K562 (cell line): ENCODE data around the gene FRYL. TPM values are rescaled to one million over a fixed set of nuclear protein-coding genes. Genes with fewer than 3 reads are reported as not detected.

Experiments used
- ATAC-seq: fragments of 200-7000 bp; cut with Tn5 transposase; 3 replicates; pipeline ENCODE4 v1.9.1; 2020; ENCODE audit warnings: moderate library complexity
- BruUV-seq: library from RNA; stranded (reverse); fragments of 400-500 nt; replicated peaks from 2 replicates; lab custom pipeline; 2021; lab: Mats Ljungman, UMichigan
- CTCF ChIA-PET: fragments of 300-600 bp; formaldehyde crosslinking; extraction: SDS; loops from one replicate; lab custom pipeline; 2021; ENCODE audit warnings: low intra/inter-chr PET ratio; lab: Yijun Ruan, JAX
- POLR2A ChIA-PET: fragments of 300-600, 350-650 bp; sonication (Branson Sonifier 250); formaldehyde crosslinking; extraction: SDS; loops from one replicate; lab custom pipeline; 2021; ENCODE audit warnings: antibody characterized with exemption, inconsistent platforms; lab: Yijun Ruan, JAX
- DNase-seq, 4 experiments: peaks; one replicate each; pipeline versions ENCODE4 v3.0.0 to v3.0.0-alpha.2; 2011 to 2018; ENCODE audit warnings: low spot score in 3 of 4, mixed read lengths in 3 of 4; ENCODE audit errors: extremely low read depth in 1 of 4
- FAIRE-seq: peaks from 2 replicates; lab custom pipeline; 2011; peaks lifted over from hg19 to GRCh38; lab: Jason Lieb, UNC
- H2AFZ ChIP-seq: 2 replicates; pipeline ENCODE4 v1.6.0; 2011; ENCODE audit warnings: low read depth, low read length, control low read depth, inconsistent platforms
- H3K27ac ChIP-seq: fragments of 200-600 bp; 3 replicates; pipeline ENCODE4 v1.8.0; 2011; ENCODE audit warnings: low read depth, mild to moderate bottlenecking, control low read depth, inconsistent platforms, low read length, moderate library complexity, mixed read lengths; ENCODE audit errors: extremely low read depth
- H3K27me3 ChIP-seq, 2 experiments: fragments of 300-600 bp in 1 of 2; 2 replicates in 1 of 2; 3 replicates in 1 of 2; pipeline versions ENCODE4 v1.6.0 to v1.8.0; 2011; ENCODE audit warnings: inconsistent platforms in 2 of 2, low read length in 2 of 2, mild to moderate bottlenecking in 1 of 2, mixed read lengths in 1 of 2, moderate library complexity in 1 of 2; ENCODE audit not compliant: control insufficient read depth in 2 of 2, insufficient read depth in 2 of 2
- H3K36me3 ChIP-seq: fragments of 300-600 bp; 3 replicates; pipeline ENCODE4 v1.8.0; 2011; ENCODE audit warnings: mild to moderate bottlenecking, low read length, inconsistent platforms; ENCODE audit not compliant: control insufficient read depth, insufficient read depth
- H3K4me1 ChIP-seq, 2 experiments: fragments of 200-600 bp in 1 of 2; replicated peaks in 1 of 2; 2 replicates in 1 of 2; 3 replicates in 1 of 2; pipeline versions ENCODE4 v1.5.1 to v1.8.0; 2011; ENCODE audit warnings: inconsistent platforms in 2 of 2, low read length in 2 of 2, mild to moderate bottlenecking in 1 of 2, mixed read lengths in 1 of 2, moderate library complexity in 1 of 2; ENCODE audit not compliant: control insufficient read depth in 2 of 2, insufficient read depth in 2 of 2
- H3K4me2 ChIP-seq: 2 replicates; pipeline ENCODE4 v1.6.1; 2011; ENCODE audit warnings: low read length, control low read depth, inconsistent platforms, mixed read lengths; ENCODE audit not compliant: insufficient read depth
- H3K4me3 ChIP-seq: fragments of 200-600 bp; sonication (generic), shearing (Covaris generic); 2 replicates; pipeline ENCODE4 v1.5.1; 2016; ENCODE audit warnings: control low read depth, inconsistent platforms
- H3K79me2 ChIP-seq: fragments of 200-600 bp; 3 replicates; pipeline ENCODE4 v1.8.0; 2011; ENCODE audit warnings: low read length, inconsistent platforms; ENCODE audit not compliant: control insufficient read depth, insufficient read depth
- H3K9ac ChIP-seq, 2 experiments: 2 replicates each; pipeline versions ENCODE4 v1.6.0 to v1.6.1; 2011; ENCODE audit warnings: low read depth in 2 of 2, low read length in 2 of 2, control low read depth in 1 of 2, inconsistent platforms in 1 of 2, mild to moderate bottlenecking in 1 of 2, mixed read lengths in 1 of 2; ENCODE audit not compliant: insufficient read depth in 1 of 2
- H3K9me1 ChIP-seq: one replicate; pipeline ENCODE4 v1.6.0; 2011; ENCODE audit warnings: inconsistent platforms, mild to moderate bottlenecking, low read length, moderate library complexity; ENCODE audit not compliant: control insufficient read depth, insufficient read depth
- H3K9me3 ChIP-seq: replicated peaks from 2 replicates; pipeline ENCODE4 v1.5.1; 2011; ENCODE audit warnings: low read depth, low read length, inconsistent platforms; ENCODE audit not compliant: control insufficient read depth, insufficient read depth
- H4K20me1 ChIP-seq: replicated peaks from 2 replicates; pipeline ENCODE4 v1.6.1; 2011; ENCODE audit warnings: low read length, inconsistent platforms, mixed read lengths; ENCODE audit not compliant: control insufficient read depth, insufficient read depth
- ARID2 ChIP-seq: fragments of 450-650 bp; IDR thresholded peaks from 2 replicates; pipeline ENCODE4 v1.6.1; 2017; ENCODE audit warnings: antibody characterized with exemption, mild to moderate bottlenecking
- CBX3 ChIP-seq, 2 experiments: IDR thresholded peaks; 1 replicate in 1 of 2; 2 replicates in 1 of 2; pipeline ENCODE4 v1.6.1; 2012; ENCODE audit warnings: inconsistent platforms in 2 of 2, low read length in 2 of 2, borderline replicate concordance in 1 of 2, control low read depth in 1 of 2
- DACH1 ChIP-seq: fragments of 450-650 bp; IDR thresholded peaks from 2 replicates; pipeline ENCODE4 v1.6.1; 2018; ENCODE audit not compliant: partially characterized antibody
- GABPB1 ChIP-seq: sonication (generic); formaldehyde crosslinking; IDR thresholded peaks from 2 replicates; pipeline ENCODE4 v1.8.0; 2022; ENCODE audit warnings: mild to moderate bottlenecking, missing genetic modification reagents
- HNRNPUL1 ChIP-seq: fragments of 200-400 bp; formaldehyde crosslinking; IDR thresholded peaks from 2 replicates; pipeline ENCODE4 v1.6.1; 2017; ENCODE audit warnings: low read length
- KAT8 ChIP-seq: fragments of 450-650 bp; IDR thresholded peaks from 2 replicates; pipeline ENCODE4 v1.6.1; 2016; ENCODE audit warnings: low read depth, mild to moderate bottlenecking
- KDM1A ChIP-seq, 2 experiments: fragments of 450-650 bp; IDR thresholded peaks; 2 replicates each; pipeline ENCODE4 v1.6.1; 2016; ENCODE audit warnings: mild to moderate bottlenecking in 2 of 2
- RBM25 ChIP-seq: fragments of 200-400 bp; formaldehyde crosslinking; IDR thresholded peaks from 2 replicates; pipeline ENCODE4 v1.6.1; 2018; ENCODE audit warnings: low read length, low read depth, moderate library complexity; ENCODE audit not compliant: severe bottlenecking
- RFX1 ChIP-seq: fragments of 450-650 bp; IDR thresholded peaks from 2 replicates; pipeline ENCODE4 v1.6.1; 2016; ENCODE audit warnings: mild to moderate bottlenecking, moderate library complexity
- WGBS: fragments of 100-300 bp; shearing (Covaris generic); methylation state at CpG from one replicate; pipeline ENCODE4 v1.1.6; 2016; ENCODE audit warnings: low coverage, mixed read lengths; ENCODE audit not compliant: insufficient coverage; ENCODE audit errors: missing lambda C conversion rate; 5-methylcytosine and 5-hydroxymethylcytosine counted together
- in situ Hi-C: fragments of 300-500 bp; cut with MboI; formaldehyde crosslinking; loops from 4 replicates; pipeline ENCODE4 v1.15.0; 2018; ENCODE audit warnings: inconsistent platforms, mixed read lengths
- intact Hi-C: fragments of 100-400 bp; cut with micrococcal nuclease; formaldehyde crosslinking; loops from 2 replicates; pipeline ENCODE4 v1.14.2; 2022
- polyA plus RNA-seq, 8 experiments: library from polyadenylated mRNA; depleted of rRNA in 4 of 8; stranded (reverse) in 5 of 8; unstranded in 3 of 8; fragments of >200 nt; fragmentation: Nextera tagmentation in 2 of 8; fragmentation: Illumina TruSeq in 1 of 8; extraction: Ambion mirVana in 2 of 8; extraction: Trizol in 1 of 8; gene quantifications; 2 replicates each; pipeline versions ENCODE4 v1.2.1 to v1.2.3, GENCODE V29; 2011 to 2014; ENCODE audit warnings: inconsistent platforms in 1 of 8, missing spikeins in 1 of 8
- total RNA-seq, 7 experiments: library from RNA; depleted of rRNA in 6 of 7; stranded (reverse); fragments of >200 nt in 6 of 7; fragmentation: Illumina TruSeq in 2 of 7; extraction: Trizol in 2 of 7; gene quantifications; 2 replicates each; pipeline versions ENCODE4 v1.2.1 to v1.2.3, GENCODE V29; 2011 to 2021; ENCODE audit warnings: low replicate concordance in 1 of 7
- TF ChIP-seq, protein P1 (sequence below): sonication (generic); formaldehyde crosslinking; IDR thresholded peaks from 2 replicates; pipeline ENCODE4 v1.9.0; 2022; ENCODE audit warnings: mild to moderate bottlenecking, missing genetic modification reagents

The FRYL gene
- total and polyA plus RNA-seq, 9 of the 15 experiments (the other 6 are each of a cell fraction or from before 2014, with no cell fraction given), result 7.2 to 34.9 (median 15.9) TPM

DNA sequence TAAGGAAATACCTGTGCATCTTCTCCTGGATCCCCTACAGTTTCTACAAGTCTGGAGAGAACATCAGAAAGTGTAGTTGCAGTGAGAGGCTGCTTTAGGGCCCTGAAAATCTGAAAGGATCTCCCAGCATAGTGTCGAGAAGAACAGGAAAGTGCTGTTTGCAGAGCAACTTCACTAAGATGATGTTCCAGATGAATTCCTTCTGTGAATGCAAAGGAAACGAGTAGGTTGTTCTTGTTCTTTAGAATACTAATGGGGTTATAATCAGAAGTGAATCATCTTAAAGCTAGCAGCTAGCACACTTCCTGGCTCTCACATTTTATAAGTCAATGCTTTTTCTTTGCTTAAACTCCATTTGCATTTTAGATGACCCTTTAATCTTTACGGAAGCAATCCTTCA lies 236.3 kb downstream of the FRYL start:
- Histone ChIP-seq H3K79me2 (no peaks in the 10 kb centered on the region), H4K20me1 (no peaks in the 10 kb centered on the region), H3K4me2 (no peak overlapping the region), H3K4me3 (no peak overlapping the region), H3K9ac (no peak overlapping the region), H3K27me3 (no peaks in the 10 kb centered on the region), H3K9me3 (no peaks in the 10 kb centered on the region), H3K4me1 (no peaks in the 10 kb centered on the region), H3K9me1 (no peaks in the 10 kb centered on the region), H3K27ac (no peak overlapping the region), H3K36me3 (peaks cover 63% of the 10 kb centered on the region), H2AFZ (no peak overlapping the region)
- DNase-seq (no peak), ATAC-seq (no peak), FAIRE-seq (no peak)
- CTCF ChIA-PET, result no interaction called here
- intact Hi-C loops, result no loop called here
- POLR2A ChIA-PET, result no interaction called here
- BruUV-seq, result no TSS peak
- in situ Hi-C loops, result loop anchor here (5.0 to 10.0 kb wide), 2 partner anchors 239 to 416 kb away; no protein-coding TSS in a partner anchor
- 86% methylated on average over 3 of the region's 3 CpGs for WGBS
- TF ChIP-seq, protein P1, sequence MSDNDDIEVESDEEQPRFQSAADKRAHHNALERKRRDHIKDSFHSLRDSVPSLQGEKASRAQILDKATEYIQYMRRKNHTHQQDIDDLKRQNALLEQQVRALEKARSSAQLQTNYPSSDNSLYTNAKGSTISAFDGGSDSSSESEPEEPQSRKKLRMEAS (CRISPR knock-in tag), result no peak
- TF ChIP-seq KAT8, result no peak
- TF ChIP-seq DACH1, result no peak
- TF ChIP-seq HNRNPUL1, result no peak
- TF ChIP-seq RBM25, result no peak
- no peak for TF ChIP-seq KDM1A (IDR thresholded peaks at IDR 0.05)
- TF ChIP-seq CBX3 (IDR thresholded peaks at IDR 0.05; ENCODE audit: borderline replicate concordance in 1 of 2, low read length in 2 of 2), result no peak
- no peak for TF ChIP-seq GABPB1 (CRISPR knock-in tag)
- TF ChIP-seq ARID2, result no peak
- TF ChIP-seq RFX1, result no peak
